SJSA1 (cell line): ENCODE results near the gene AFF3. TPM values are rescaled to one million over a fixed set of nuclear protein-coding genes. Genes with fewer than 3 reads are reported as not detected.

ENCODE experiments used
- DNase-seq, 2 experiments: peaks; one replicate each; pipeline ENCODE4 v3.0.0-alpha.2; 2015 to 2020; ENCODE audit warnings: low spot score in 2 of 2, low read depth in 1 of 2
- H3K27ac ChIP-seq: fragments of 250-450 bp; sonication (Bioruptor Pico); 2 replicates; pipeline ENCODE4 v1.5.1; 2020; ENCODE audit warnings: mild to moderate bottlenecking, moderate library complexity
- H3K27me3 ChIP-seq: fragments of 250-450 bp; sonication (Bioruptor Pico); replicated peaks from 2 replicates; pipeline ENCODE4 v1.5.1; 2020; ENCODE audit warnings: mild to moderate bottlenecking, moderate library complexity
- H3K36me3 ChIP-seq: fragments of 250-450 bp; sonication (Bioruptor Pico); 2 replicates; pipeline ENCODE4 v1.5.1; 2020; ENCODE audit warnings: mild to moderate bottlenecking
- H3K4me1 ChIP-seq: fragments of 250-450 bp; sonication (Bioruptor Pico); replicated peaks from 2 replicates; pipeline ENCODE4 v1.6.1; 2021; ENCODE audit warnings: mild to moderate bottlenecking
- H3K4me3 ChIP-seq: fragments of 250-450 bp; sonication (Bioruptor Pico); 2 replicates; pipeline ENCODE4 v1.5.1; 2020; ENCODE audit warnings: mild to moderate bottlenecking
- H3K9me3 ChIP-seq: fragments of 250-450 bp; sonication (Bioruptor Pico); replicated peaks from 2 replicates; pipeline ENCODE4 v1.5.1; 2020; ENCODE audit warnings: mild to moderate bottlenecking
- total RNA-seq: library from RNA; depleted of rRNA; stranded (reverse); fragments of >200 nt; shearing (Covaris generic); gene quantifications from 2 replicates; pipeline ENCODE4 v1.2.3, GENCODE V29; 2014

Gene AFF3
- total RNA-seq, 1 experiment from 2014 or later = 0.18 TPM

DNA sequence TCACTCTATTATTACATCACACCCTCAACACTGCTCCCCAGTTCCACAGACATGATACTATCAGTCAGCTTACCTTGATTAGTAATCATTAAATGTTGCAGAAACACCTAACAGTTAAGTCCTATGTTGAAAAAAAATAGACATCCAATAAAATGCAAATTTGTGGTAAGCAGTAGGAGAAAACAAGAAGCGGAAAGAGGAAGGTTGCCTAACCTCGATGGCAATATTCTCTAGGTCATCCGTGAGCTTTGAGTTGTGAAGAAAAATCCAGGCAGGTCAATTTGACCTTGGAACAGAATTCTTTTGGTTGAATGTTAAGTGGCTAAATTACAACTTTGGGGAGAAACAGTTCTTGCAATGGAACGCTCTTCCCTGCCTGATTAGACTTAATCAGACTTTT, 264.4 kb downstream of the AFF3 start:
- no peak for DNase-seq
- no peaks in the 10 kb centered on the region for H3K36me3 ChIP-seq
- H3K4me1 ChIP-seq = peaks cover 42% of the 10 kb centered on the region
- H3K27me3 ChIP-seq = no peaks in the 10 kb centered on the region
- H3K27ac ChIP-seq = peak overlapping the region; percentile 84; the same call in 1 of the 2 replicates
- H3K4me3 ChIP-seq = no peak overlapping the region
- H3K9me3 ChIP-seq = no peaks in the 10 kb centered on the region

DNA sequence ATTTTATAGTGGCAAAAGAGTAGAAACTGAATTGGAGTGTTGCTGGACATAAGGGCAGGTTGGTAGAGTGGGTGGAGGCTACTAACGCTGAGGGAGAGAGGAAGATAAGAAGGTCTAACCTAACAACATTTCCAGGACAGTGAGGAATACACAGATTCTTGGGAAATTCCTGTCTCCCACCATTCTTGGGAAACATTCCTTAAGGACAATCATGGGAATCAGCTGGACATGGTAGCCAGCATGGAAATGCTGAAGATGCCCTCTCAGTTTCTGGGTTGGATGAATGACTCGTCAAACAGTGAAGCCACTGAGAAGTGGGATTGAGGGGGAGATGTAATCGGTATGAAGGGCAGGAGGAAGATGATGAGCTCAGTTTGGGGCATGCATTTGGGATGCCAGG, 265.4 kb downstream of the AFF3 start:
- no peak for DNase-seq
- Histone ChIP-seq H3K27me3 (no peaks in the 10 kb centered on the region), H3K9me3 (no peaks in the 10 kb centered on the region), H3K27ac (no peak overlapping the region), H3K4me1 (peaks cover 37% of the 10 kb centered on the region), H3K36me3 (no peaks in the 10 kb centered on the region), H3K4me3 (no peak overlapping the region)

DNA sequence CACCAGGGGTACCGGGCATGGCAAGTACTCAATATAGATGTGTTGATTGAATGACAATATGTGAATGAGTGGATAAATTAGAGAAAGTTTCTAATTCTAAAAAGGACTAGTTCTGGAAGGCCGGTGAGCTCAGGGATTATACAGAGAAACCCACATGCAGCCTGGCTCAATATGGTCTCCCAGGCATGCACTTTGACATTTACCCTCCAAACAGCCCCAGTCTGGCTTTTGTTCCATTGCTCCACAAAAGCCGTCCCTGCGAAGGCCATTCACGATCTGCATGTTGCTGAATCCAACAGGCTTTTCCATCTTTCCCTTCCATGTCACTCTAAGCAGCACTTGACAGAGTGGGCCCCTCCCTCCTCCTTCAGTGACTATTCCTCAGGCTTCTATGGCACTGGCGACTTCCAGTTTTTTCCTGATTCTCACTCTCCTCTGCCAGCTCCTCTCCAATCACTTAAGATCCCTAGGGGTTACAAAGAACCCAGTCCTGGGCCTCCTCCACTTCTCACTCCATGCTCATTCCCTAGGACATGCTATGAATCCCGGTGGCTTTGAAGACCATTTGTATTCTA, 266.7 kb downstream of the AFF3 start:
- no peak overlapping the region for H3K27ac ChIP-seq
- H3K9me3 ChIP-seq = no peaks in the 10 kb centered on the region
- H3K4me3 ChIP-seq = no peak overlapping the region
- H3K36me3 ChIP-seq = no peaks in the 10 kb centered on the region
- H3K27me3 ChIP-seq = no peaks in the 10 kb centered on the region
- peaks cover 29% of the 10 kb centered on the region for H3K4me1 ChIP-seq
- no peak for DNase-seq

DNA sequence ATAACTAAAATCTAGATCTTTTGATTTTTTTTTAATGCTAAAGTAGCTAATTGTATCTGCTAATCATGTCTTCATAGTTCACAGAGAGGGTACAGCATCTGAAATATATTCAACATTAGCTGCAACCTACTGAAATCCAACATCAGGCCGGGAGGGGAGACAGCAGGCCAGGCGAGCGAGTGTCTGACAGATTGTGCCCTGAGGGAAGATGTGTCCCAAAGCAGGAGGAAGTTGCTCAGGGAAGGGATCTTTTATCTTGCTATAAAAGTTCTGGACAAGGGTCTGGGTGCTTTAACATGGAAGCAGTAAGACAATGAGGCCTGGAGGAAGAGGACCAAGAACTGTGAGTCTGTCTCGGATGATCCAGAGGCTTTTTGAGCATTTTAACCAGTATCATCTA, 274.1 kb downstream of the AFF3 start:
- Histone ChIP-seq H3K4me1 (no peaks in the 10 kb centered on the region), H3K9me3 (no peaks in the 10 kb centered on the region), H3K4me3 (no peak overlapping the region), H3K36me3 (no peaks in the 10 kb centered on the region), H3K27me3 (no peaks in the 10 kb centered on the region), H3K27ac (no peak overlapping the region)
- DNase-seq = no peak

DNA sequence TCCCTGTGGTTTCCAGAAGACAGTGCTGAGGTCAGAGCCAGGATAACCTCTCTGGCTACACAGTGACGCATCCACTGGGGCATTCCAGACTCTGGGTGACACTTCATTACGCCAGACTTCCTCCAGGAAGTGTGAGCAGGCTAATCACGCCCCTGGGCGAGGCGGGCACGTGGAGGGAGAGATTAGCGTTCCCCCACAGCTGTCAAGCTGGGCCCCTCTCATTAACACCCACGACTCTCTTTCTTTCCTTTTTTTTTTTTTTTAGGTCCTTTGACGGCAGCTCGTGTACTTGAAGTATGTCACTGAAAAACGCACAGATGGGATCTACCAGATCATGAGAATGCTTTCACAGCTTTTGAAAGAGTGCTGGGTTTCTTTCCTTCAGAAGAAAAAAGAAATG, 274.6 kb downstream of the AFF3 start:
- H3K4me3 ChIP-seq = no peak overlapping the region
- H3K4me1 ChIP-seq = no peaks in the 10 kb centered on the region
- H3K9me3 ChIP-seq = no peaks in the 10 kb centered on the region
- no peak overlapping the region for H3K27ac ChIP-seq
- H3K27me3 ChIP-seq = no peaks in the 10 kb centered on the region
- H3K36me3 ChIP-seq = no peaks in the 10 kb centered on the region
- DNase-seq = no peak

DNA sequence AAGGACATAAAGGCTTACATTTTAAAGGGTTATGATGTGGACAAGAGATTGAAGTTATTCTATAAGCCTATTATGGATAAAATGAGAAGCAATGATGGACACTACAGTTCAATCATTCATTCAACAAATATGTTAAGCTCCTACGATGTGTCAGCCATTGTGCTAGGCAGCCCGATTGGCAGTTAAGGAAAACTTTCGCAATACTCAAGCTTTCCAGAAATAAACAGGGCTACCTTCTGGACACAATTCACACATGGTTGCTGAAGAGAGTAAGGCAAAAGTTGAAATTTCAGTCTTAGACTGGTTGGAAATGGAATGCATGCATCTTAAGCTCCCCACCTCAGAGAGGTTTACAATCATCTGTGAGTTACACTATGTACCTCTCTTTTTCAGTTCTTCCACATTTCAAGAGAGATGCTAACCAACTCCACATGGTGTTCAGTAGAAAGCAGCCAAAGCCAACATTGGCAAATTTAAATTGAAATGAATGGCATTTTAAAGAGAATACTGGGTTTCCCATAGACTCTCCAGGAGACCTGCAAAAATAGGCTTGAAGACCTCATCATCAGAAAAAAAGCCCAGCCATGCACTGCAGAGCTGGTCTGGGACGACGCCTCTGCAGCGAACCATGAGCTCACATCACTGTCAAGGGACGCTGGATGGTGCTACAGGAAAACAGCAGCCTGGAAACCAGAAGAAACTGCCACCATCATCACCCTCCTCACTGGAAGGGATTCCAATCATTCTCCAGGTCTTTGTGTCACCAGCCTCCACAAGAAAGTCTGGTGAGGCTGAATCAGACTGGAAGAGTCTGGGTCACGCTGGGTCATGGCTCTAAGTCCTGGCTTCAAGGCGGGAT, 276.3 kb downstream of the AFF3 start:
- Histone ChIP-seq H3K36me3 (no peaks in the 10 kb centered on the region), H3K27me3 (no peaks in the 10 kb centered on the region), H3K27ac (no peak overlapping the region), H3K9me3 (no peaks in the 10 kb centered on the region), H3K4me3 (no peak overlapping the region), H3K4me1 (peaks cover 4% of the 10 kb centered on the region; the same call in 1 of the 2 replicates)
- no peak for DNase-seq

DNA sequence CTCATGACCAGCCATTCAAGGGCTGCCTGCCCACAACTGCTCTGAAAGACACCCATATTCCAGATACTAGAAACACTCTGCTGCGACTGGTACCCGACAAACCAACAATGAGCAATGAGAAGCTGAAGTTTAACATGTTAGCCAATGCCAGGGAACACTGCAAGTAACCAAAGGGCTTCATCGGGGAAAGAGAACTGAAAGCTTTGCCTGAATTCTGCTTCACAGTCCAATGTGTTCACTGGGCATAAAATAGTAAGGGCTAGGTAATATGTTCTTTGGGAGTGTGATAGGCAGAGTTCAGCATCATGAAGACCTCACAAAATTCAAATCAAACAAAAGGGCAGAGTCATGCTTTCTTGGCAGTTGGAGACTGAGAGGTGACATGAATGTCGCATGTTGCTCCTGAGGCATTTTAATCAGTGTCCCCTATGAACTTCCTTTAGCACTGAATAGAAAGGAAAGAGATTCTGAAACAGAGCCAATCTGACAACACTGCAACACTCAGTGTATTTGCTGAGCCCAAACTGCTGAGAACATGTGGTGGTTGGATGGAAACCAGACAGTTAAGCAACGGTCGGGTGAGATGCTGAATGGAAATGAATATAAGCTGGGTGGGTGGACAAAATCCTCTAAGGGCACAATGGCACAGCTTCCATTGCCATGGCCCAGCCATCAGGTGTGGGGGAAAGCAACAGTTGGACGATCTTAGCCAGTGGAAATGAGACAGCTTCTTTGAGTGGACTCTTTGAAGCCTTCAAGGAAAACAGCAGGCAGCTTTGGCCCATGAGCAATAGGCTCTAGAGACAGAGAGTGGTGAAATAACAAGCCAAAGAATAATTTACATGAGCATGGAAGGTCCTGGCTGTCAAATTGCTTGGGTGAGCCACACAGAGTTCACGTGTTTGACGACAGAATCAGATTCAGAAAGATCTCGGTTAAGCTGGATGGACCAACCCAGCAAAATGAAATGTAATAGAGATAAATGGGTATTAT, 277.5 kb downstream of the AFF3 start:
- Histone ChIP-seq H3K4me1 (peaks cover 6% of the 10 kb centered on the region; the same call in 1 of the 2 replicates), H3K27ac (no peak overlapping the region), H3K36me3 (no peaks in the 10 kb centered on the region)

DNA sequence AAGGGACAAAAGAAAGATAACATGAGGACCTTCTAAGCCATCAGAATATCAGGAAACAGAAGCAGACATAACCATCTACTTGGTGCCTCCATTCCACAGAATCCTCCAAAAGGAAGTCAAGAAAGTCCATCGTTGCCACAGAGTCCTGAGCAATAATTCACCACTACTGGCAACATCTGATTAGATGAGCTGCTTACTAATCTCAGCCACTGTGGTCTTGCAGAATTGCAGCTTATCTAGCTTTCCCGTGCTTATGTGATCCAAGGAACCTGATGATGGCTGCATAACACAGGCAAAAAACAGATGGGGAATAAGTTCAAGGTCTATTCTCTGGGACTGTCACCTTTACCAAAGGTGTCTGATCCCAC, 278.5 kb downstream of the AFF3 start:
- no peak for DNase-seq
- H3K9me3 ChIP-seq = no peaks in the 10 kb centered on the region

More for the DNA sequence above, 277.5 kb downstream of the AFF3 start:
- H3K4me3 ChIP-seq = no peak overlapping the region
- no peak for DNase-seq
- H3K27me3 ChIP-seq = no peaks in the 10 kb centered on the region
- no peaks in the 10 kb centered on the region for H3K9me3 ChIP-seq

DNA sequence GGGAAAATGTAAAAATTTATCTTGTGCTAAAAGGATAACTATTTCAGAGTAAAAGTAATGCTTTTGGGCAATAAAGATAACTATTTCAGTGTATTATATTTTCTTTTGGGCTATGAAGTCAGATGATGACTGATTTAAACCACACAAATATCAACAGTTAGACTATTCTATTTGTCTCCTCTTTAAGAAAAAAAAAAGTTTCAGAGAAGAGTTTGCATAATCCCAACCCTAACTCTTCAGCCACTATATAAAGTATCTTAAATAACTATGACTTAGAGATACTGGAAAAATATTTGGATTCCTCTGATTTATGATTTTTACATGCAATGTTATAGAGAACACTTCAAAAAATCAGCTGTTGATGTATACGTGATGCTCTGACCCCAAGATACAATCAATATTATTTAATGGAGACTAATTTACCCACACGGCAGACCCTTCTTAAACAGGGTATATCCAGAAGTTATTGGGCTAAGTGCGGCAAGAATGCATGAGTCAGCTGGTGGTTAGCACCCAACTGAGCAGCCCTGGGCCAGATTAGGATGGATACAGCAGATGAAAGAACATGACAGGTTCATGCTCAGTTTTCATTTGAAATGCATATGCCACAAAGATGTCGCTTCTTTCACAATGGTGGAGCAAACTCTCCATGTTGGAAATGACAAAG, 279.0 kb downstream of the AFF3 start:
- H3K9me3 ChIP-seq = no peaks in the 10 kb centered on the region
- peaks cover 6% of the 10 kb centered on the region; the same call in 1 of the 2 replicates for H3K4me1 ChIP-seq
- no peak overlapping the region for H3K4me3 ChIP-seq
- no peaks in the 10 kb centered on the region for H3K27me3 ChIP-seq
- DNase-seq = no peak
- H3K27ac ChIP-seq = no peak overlapping the region
- no peaks in the 10 kb centered on the region for H3K36me3 ChIP-seq

More for the DNA sequence above, 278.5 kb downstream of the AFF3 start:
- Histone ChIP-seq H3K27ac (no peak overlapping the region), H3K27me3 (no peaks in the 10 kb centered on the region), H3K4me1 (peaks cover 6% of the 10 kb centered on the region; the same call in 1 of the 2 replicates), H3K4me3 (no peak overlapping the region), H3K36me3 (no peaks in the 10 kb centered on the region)

DNA sequence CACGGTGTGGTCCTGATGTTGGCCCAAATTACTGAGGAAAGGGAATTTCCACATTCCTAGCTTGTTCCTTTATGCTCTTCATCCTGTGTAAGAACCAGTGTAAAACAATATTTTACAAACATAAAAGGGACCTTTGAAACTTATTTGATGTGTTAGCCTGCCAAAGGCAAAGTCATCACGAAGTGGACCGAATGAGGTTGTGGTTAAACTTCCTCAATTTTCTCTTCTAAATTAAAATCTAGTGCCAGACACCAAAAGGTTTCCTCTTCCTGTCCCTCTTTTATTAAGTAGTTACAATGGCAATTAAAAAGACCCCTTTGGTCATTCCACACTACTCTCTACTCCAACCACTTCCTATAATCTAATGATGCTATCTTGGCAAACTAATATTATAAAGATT, 279.8 kb downstream of the AFF3 start:
- Histone ChIP-seq H3K27me3 (no peaks in the 10 kb centered on the region), H3K4me1 (peaks cover 6% of the 10 kb centered on the region; the same call in 1 of the 2 replicates), H3K4me3 (no peak overlapping the region), H3K27ac (no peak overlapping the region), H3K9me3 (no peaks in the 10 kb centered on the region), H3K36me3 (no peaks in the 10 kb centered on the region)
- DNase-seq = no peak

DNA sequence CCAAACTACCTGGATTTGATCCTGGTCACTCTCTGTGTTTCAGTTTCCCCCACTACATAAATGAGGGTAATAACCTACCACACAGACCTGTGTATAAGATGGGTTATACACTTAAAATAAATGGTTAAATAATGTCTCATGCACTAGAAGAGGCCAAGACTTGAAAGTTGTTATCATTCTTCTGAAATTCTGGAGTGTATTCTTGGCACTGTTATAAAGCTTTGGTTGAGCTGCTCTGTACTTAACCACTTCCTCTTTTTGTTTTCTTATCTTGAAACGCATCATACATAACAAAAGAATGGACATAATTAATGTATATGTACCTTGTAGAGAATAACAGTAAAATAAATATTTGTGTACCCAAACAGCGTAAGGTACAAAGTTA, 281.0 kb downstream of the AFF3 start:
- DNase-seq = no peak
- Histone ChIP-seq H3K9me3 (no peaks in the 10 kb centered on the region), H3K36me3 (no peaks in the 10 kb centered on the region), H3K27ac (no peak overlapping the region), H3K4me1 (peaks cover 6% of the 10 kb centered on the region; the same call in 1 of the 2 replicates), H3K4me3 (no peak overlapping the region), H3K27me3 (no peaks in the 10 kb centered on the region)

DNA sequence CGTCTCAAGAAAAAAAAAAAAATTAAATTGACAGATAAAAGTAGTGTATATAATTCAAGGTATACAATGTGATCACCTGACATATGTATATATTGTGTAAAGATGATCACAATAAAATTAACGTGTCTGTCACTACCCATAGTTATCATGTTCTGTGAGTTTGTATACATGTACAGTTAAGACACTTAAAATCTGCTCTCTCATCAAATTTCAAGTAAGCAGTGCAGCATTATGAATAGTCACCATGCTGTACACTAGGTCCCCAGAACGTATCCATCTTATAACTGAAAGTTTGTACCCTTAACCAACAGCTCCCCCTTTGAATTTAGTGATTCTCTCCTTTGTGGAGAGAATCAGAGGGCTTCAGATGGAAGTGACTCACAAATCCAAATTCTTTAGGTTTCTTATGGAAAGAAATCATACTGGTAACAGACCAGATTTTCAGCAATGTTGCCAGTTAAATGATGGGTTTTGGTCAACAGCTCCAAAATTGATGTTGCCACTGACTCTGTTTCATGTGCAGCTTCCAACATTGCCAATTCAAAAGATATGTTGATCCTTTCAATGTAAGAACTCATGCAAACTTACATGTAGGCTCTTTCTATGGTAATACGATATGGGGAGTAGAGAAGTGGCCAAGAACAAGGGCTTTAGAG, 281.5 kb downstream of the AFF3 start:
- peaks cover 6% of the 10 kb centered on the region; the same call in 1 of the 2 replicates for H3K4me1 ChIP-seq

More for the DNA sequence above, 281.5 kb downstream of the AFF3 start:
- H3K36me3 ChIP-seq = no peaks in the 10 kb centered on the region
- H3K27ac ChIP-seq = no peak overlapping the region
- no peaks in the 10 kb centered on the region for H3K27me3 ChIP-seq
- H3K4me3 ChIP-seq = no peak overlapping the region
- no peak for DNase-seq
- H3K9me3 ChIP-seq = no peaks in the 10 kb centered on the region
